HepG2 (cell line): ENCODE results near the gene AMIGO1. TPM values are rescaled to one million over a fixed set of nuclear protein-coding genes. Genes with fewer than 3 reads are reported as not detected.

Experiments used
- ATAC-seq: fragments of 200-7000 bp; cut with Tn5 transposase; 3 replicates; pipeline ENCODE4 v1.9.1; 2020; ENCODE audit warnings: mild to moderate bottlenecking, moderate library complexity
- BruUV-seq: library from RNA; stranded (reverse); fragments of 400-500 nt; replicated peaks from 2 replicates; lab custom pipeline; 2021; lab: Mats Ljungman, UMichigan
- CTCF ChIA-PET: fragments of 300-600 bp; formaldehyde crosslinking; extraction: SDS; loops from one replicate; lab custom pipeline; 2021; ENCODE audit warnings: low total read pairs, inconsistent platforms, low intra/inter-chr PET ratio; lab: Yijun Ruan, JAX
- POLR2A ChIA-PET: fragments of 350-600 bp; sonication (Branson Sonifier 250); formaldehyde crosslinking; loops from one replicate; lab custom pipeline; 2020; ENCODE audit warnings: antibody characterized with exemption, inconsistent platforms; lab: Yijun Ruan, JAX
- DNase-seq: peaks from one replicate; pipeline ENCODE4 v3.0.0-alpha.2; 2015; ENCODE audit warnings: low spot score
- FAIRE-seq: peaks from 3 replicates; lab custom pipeline; 2011; peaks lifted over from hg19 to GRCh38; lab: Jason Lieb, UNC
- H2AFZ ChIP-seq: one replicate; pipeline ENCODE4 v1.6.1; 2011; ENCODE audit warnings: low read length, inconsistent platforms
- H3K27ac ChIP-seq: fragments of 300-600 bp; 3 replicates; pipeline ENCODE4 v1.8.0; 2011; ENCODE audit warnings: mixed run types, mild to moderate bottlenecking, mixed read lengths, low read length, inconsistent platforms; ENCODE audit not compliant: insufficient read depth; ENCODE audit errors: extremely low read length
- H3K27me3 ChIP-seq, 2 experiments: fragments of 200-600 bp in 1 of 2; 2 replicates in 1 of 2; 3 replicates in 1 of 2; pipeline versions ENCODE4 v1.6.0 to v1.8.0; 2011; ENCODE audit warnings: low read length in 2 of 2, mild to moderate bottlenecking in 2 of 2, moderate library complexity in 2 of 2, inconsistent platforms in 1 of 2; ENCODE audit not compliant: insufficient read depth in 2 of 2, control insufficient read depth in 1 of 2
- H3K36me3 ChIP-seq, 2 experiments: fragments of 200-600 bp in 1 of 2; replicated peaks in 1 of 2; 2 replicates in 1 of 2; 3 replicates in 1 of 2; pipeline versions ENCODE4 v1.5.1 to v1.8.0; 2011; ENCODE audit warnings: low read length in 2 of 2, inconsistent platforms in 1 of 2; ENCODE audit not compliant: insufficient read depth in 2 of 2, control insufficient read depth in 1 of 2
- H3K4me1 ChIP-seq: 2 replicates; pipeline ENCODE4 v1.5.1; 2012; ENCODE audit warnings: low read length, inconsistent platforms; ENCODE audit not compliant: insufficient read depth
- H3K4me2 ChIP-seq: 2 replicates; pipeline ENCODE4 v1.6.0; 2011; ENCODE audit warnings: low read depth, low read length, inconsistent platforms
- H3K4me3 ChIP-seq, 3 experiments: fragments of 200-600 bp in 1 of 3; sonication (generic), shearing (Covaris generic) in 1 of 3; replicated peaks in 1 of 3; 2 replicates each; pipeline ENCODE4 v1.5.1; 2011 to 2016; ENCODE audit warnings: low read length in 3 of 3, inconsistent platforms in 2 of 3, low read depth in 2 of 3, mild to moderate bottlenecking in 2 of 3, control low read depth in 1 of 3, mixed read lengths in 1 of 3; ENCODE audit not compliant: insufficient read depth in 1 of 3
- H3K79me2 ChIP-seq: one replicate; pipeline ENCODE4 v1.6.1; 2011; ENCODE audit warnings: low read length, inconsistent platforms; ENCODE audit not compliant: insufficient read depth
- H3K9ac ChIP-seq: 2 replicates; pipeline ENCODE4 v1.6.0; 2011; ENCODE audit warnings: mild to moderate bottlenecking, low read depth, low read length, inconsistent platforms; ENCODE audit not compliant: insufficient read depth
- H3K9me3 ChIP-seq: 2 replicates; pipeline ENCODE4 v1.5.1; 2012; ENCODE audit warnings: mild to moderate bottlenecking, low read length
- H4K20me1 ChIP-seq: 2 replicates; pipeline ENCODE4 v1.6.0; 2011; ENCODE audit warnings: inconsistent platforms, mild to moderate bottlenecking, low read length, moderate library complexity; ENCODE audit not compliant: insufficient read depth
- HNRNPLL ChIP-seq: fragments of 200-400 bp; formaldehyde crosslinking; IDR thresholded peaks from 2 replicates; pipeline ENCODE4 v1.6.1; 2017; ENCODE audit warnings: mild to moderate bottlenecking, low read depth, low read length; ENCODE audit not compliant: poor library complexity, severe bottlenecking
- NR1H2 ChIP-seq: sonication (generic); formaldehyde crosslinking; IDR thresholded peaks from 2 replicates; pipeline ENCODE4 v1.8.1; 2022; ENCODE audit warnings: low read depth, missing genetic modification reagents, borderline replicate concordance
- ZBTB38 ChIP-seq: sonication (generic); formaldehyde crosslinking; IDR thresholded peaks from 2 replicates; pipeline ENCODE4 v1.5.1; 2020; ENCODE audit warnings: mild to moderate bottlenecking, missing genetic modification reagents
- ZFP36L1 ChIP-seq: sonication (generic); formaldehyde crosslinking; IDR thresholded peaks from 2 replicates; pipeline ENCODE4 v1.8.0; 2022; ENCODE audit warnings: mild to moderate bottlenecking, missing genetic modification reagents, moderate library complexity
- ZFY ChIP-seq: sonication (generic); formaldehyde crosslinking; IDR thresholded peaks from 2 replicates; pipeline ENCODE4 v1.4.0; 2020; ENCODE audit warnings: missing genetic modification reagents
- WGBS: methylation state at CpG from one replicate; pipeline ENCODE4 v1.1.6; 2017; ENCODE audit warnings: low lambda C conversion rate; 5-methylcytosine and 5-hydroxymethylcytosine counted together
- in situ Hi-C: cut with HindIII; loops from 2 replicates; pipeline ENCODE4 v1.10.0; 2017; ENCODE audit warnings: low pct_unique_long_range_greater_than_20kb; ENCODE audit not compliant: extremely low pct_ligation_motif_present
- intact Hi-C: fragments of 100-400 bp; cut with micrococcal nuclease; formaldehyde crosslinking; loops from one replicate; pipeline ENCODE4 v1.10.0; 2022; ENCODE audit not compliant: unreplicated experiment
- polyA plus RNA-seq, 8 experiments: library from polyadenylated mRNA; depleted of rRNA in 3 of 8; stranded (reverse) in 7 of 8; unstranded in 1 of 8; fragments of >200 nt; fragmentation: Illumina TruSeq in 4 of 8; extraction: Trizol in 4 of 8; gene quantifications; 2 replicates each; pipeline versions ENCODE4 v1.2.1 to v1.2.3, GENCODE V29; 2011 to 2016; ENCODE audit warnings: low read depth in 4 of 8, missing spikeins in 1 of 8, mixed read lengths in 1 of 8; ENCODE audit not compliant: insufficient read depth in 1 of 8
- total RNA-seq, 5 experiments: library from RNA; depleted of rRNA; stranded (reverse); fragments of >200 nt; fragmentation: Illumina TruSeq; extraction: Trizol; gene quantifications; 2 replicates each; pipeline ENCODE4 v1.2.3, GENCODE V29; 2016; ENCODE audit warnings: low read depth in 1 of 5
- TF ChIP-seq, protein P1 (sequence below): sonication (generic); formaldehyde crosslinking; IDR thresholded peaks from 2 replicates; pipeline ENCODE4 v1.8.1; 2023; ENCODE audit warnings: mild to moderate bottlenecking, missing genetic modification reagents
- TF ChIP-seq, protein P2 (sequence below), 2 experiments: fragments of 450-650 bp in 1 of 2; sonication (generic) in 1 of 2; formaldehyde crosslinking; IDR thresholded peaks; 2 replicates each; pipeline versions ENCODE4 v1.5.0 to v1.8.0; 2020 to 2022; ENCODE audit warnings: mild to moderate bottlenecking in 1 of 2, missing genetic modification reagents in 1 of 2

Gene AMIGO1
- total and polyA plus RNA-seq, 2 of the 13 experiments (the other 11 are each of a cell fraction or from before 2014, with no cell fraction given): 0.40 to 1.3 TPM

DNA sequence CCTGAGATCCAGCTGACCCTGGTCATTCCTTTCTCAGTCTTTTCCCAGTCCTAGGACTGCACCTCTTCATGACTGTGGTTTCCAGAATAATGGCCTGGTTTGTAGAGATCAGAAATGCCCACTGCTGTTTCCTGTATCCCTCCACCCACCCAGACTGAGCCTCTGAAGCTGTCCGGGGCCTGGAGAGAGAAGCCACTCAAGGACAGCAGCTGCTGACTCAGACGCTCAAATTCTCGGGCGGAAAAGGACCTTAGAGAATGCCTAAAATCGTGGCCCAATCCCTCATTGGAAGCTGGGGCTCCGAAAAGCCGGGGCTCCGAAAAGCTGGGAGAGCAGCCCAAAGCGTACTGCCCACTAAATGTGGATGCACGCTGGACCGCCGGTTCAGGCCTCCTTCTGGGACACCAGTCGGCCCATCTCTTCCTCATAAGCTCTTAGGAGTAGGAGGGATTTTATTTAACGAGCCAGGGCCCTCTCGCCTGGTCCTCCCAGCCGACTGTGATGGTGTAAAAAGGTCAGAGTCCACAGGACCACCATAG, 22.4 kb upstream of the AMIGO1 start:
- DNase-seq (no peak), FAIRE-seq (no peak)
- H2AFZ ChIP-seq: no peak overlapping the region

More for the DNA sequence above, 22.4 kb upstream of the AMIGO1 start:
- ChIA-PET CTCF (interaction anchor here (0.6 to 4.5 kb wide), 6 partner anchors 12 to 269 kb away, joined by 3 to 81 read pairs (median 18); partner anchors contain the start of gene CYB561D1), POLR2A (interaction anchor here (1.1 to 4.4 kb wide), 5 partner anchors 16 to 48 kb away, joined by 3 to 18 read pairs (median 5); partner anchors contain the start of genes ATXN7L2, CYB561D1 and GNAI3)
- WGBS: 28% methylated on average over 12 of the region's 16 CpGs
- Histone ChIP-seq H3K4me1 (peaks cover 18% of the 10 kb centered on the region; the same call in 1 of the 2 replicates), H3K9ac (no peak overlapping the region), H3K79me2 (no peaks in the 10 kb centered on the region), H3K9me3 (no peaks in the 10 kb centered on the region), H3K4me3 (peak overlapping the region in 1 of 3 experiments; percentile 67; a peak in 1 of 6 replicates), H3K4me2 (peak overlapping the region; percentile 87), H4K20me1 (no peaks in the 10 kb centered on the region), H3K36me3 (no peaks in the 10 kb centered on the region), H3K27me3 (peaks cover 9 to 52% of the 10 kb centered on the region in 2 experiments; a peak in 4 of 5 replicates), H3K27ac (no peak overlapping the region)
- ATAC-seq: peak; percentile 7; the same call in 2 of the 3 replicates
- intact Hi-C loops (loop anchor here (1.0 kb wide), 2 partner anchors 34 to 38 kb away; partner anchors contain the start of gene CYB561D1), in situ Hi-C loops (loop anchor here (5.0 to 10.0 kb wide), 2 partner anchors 40 to 267 kb away; partner anchors contain the start of gene CYB561D1)
- no TSS peak for BruUV-seq
- no peak for TF ChIP-seq HNRNPLL
- no peak for TF ChIP-seq ZFP36L1 (CRISPR knock-in tag)
- TF ChIP-seq, protein P1, sequence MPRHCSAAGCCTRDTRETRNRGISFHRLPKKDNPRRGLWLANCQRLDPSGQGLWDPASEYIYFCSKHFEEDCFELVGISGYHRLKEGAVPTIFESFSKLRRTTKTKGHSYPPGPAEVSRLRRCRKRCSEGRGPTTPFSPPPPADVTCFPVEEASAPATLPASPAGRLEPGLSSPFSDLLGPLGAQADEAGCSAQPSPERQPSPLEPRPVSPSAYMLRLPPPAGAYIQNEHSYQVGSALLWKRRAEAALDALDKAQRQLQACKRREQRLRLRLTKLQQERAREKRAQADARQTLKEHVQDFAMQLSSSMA (CRISPR knock-in tag): 0 out of 2 replicates have a peak, but pooled peaks have one; percentile 31
- TF ChIP-seq, protein P2, sequence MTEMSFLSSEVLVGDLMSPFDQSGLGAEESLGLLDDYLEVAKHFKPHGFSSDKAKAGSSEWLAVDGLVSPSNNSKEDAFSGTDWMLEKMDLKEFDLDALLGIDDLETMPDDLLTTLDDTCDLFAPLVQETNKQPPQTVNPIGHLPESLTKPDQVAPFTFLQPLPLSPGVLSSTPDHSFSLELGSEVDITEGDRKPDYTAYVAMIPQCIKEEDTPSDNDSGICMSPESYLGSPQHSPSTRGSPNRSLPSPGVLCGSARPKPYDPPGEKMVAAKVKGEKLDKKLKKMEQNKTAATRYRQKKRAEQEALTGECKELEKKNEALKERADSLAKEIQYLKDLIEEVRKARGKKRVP (CRISPR knock-in tag; IDR thresholded peaks at IDR 0.05): no peak
- 0 out of 2 replicates have a peak, but pooled peaks have one; percentile 14 for TF ChIP-seq ZBTB38 (CRISPR knock-in tag)
- TF ChIP-seq ZFY (CRISPR knock-in tag): 0 out of 2 replicates have a peak, but pooled peaks have one; percentile 2
- no peak for TF ChIP-seq NR1H2 (CRISPR knock-in tag)
